LNCAP (cell line): ENCODE data around the gene P2RY6.

Source experiments
- TF ChIP-seq, protein P1 (sequence below): fragments of 450-650 bp; IDR thresholded peaks from 2 replicates; pipeline ENCODE4 v1.5.1; 2017; ENCODE audit warnings: mild to moderate bottlenecking

Gene P2RY6

DNA sequence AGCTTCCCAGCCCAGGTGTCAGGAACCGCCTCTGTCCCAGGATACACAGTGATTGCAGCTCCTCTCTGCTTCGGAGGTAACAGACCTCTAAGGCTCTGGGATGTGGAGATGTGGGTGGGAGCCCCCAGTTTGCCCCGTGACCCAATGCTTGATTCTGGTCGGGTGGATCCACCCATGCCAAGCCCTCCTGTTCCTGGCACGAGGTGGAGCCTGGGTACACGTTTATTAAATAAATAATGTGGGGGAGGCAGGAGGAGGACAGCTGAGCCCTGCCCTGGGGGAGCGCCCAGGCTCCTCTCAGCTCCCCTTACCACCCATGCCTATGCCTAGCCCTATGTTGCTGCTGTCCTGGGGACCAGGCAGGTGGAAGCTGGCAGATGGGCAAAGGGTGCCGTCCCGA lies 52.0 kb downstream of the P2RY6 start:
- TF ChIP-seq, protein P1, sequence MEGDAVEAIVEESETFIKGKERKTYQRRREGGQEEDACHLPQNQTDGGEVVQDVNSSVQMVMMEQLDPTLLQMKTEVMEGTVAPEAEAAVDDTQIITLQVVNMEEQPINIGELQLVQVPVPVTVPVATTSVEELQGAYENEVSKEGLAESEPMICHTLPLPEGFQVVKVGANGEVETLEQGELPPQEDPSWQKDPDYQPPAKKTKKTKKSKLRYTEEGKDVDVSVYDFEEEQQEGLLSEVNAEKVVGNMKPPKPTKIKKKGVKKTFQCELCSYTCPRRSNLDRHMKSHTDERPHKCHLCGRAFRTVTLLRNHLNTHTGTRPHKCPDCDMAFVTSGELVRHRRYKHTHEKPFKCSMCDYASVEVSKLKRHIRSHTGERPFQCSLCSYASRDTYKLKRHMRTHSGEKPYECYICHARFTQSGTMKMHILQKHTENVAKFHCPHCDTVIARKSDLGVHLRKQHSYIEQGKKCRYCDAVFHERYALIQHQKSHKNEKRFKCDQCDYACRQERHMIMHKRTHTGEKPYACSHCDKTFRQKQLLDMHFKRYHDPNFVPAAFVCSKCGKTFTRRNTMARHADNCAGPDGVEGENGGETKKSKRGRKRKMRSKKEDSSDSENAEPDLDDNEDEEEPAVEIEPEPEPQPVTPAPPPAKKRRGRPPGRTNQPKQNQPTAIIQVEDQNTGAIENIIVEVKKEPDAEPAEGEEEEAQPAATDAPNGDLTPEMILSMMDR: no peak

GRCh38 chr11:73324665-73325035 lies 52.5 kb downstream of the P2RY6 start:
- TF ChIP-seq, protein P1: no peak

- TF ChIP-seq, protein P1: no peak
These were observed 53.2 kb downstream of the P2RY6 start for GRCh38 chr11:73325036-73325981.

GRCh38 chr11:73326929-73327811 lies 55.0 kb downstream of the P2RY6 start:
- TF ChIP-seq, protein P1: no peak

DNA sequence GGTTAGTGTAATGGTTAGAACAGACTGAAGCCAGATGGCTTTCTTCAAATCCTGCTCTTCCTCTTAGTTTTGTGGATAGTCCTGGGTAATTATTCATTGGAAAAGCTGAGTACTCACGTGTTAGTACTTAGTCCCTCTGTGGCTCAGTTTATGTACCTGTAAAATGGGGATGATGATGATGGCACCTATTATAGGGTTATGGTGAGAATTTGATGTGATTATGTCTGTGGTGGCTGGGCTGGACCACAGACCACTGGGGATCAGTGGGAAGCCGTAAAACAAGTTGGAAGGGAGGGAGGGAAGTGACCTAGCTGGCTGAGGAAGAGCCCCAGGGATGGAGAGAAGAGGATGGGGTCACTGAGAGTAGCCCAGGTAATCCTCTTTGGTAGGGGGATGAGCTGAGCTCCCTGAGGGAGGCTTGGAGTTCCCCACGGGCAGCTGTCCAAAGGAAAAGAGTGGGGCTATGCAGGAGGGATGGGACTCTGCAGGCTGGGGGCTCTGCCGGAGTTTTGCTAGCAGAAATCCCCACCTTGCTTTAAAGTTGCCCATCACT lies 55.8 kb downstream of the P2RY6 start:
- TF ChIP-seq, protein P1: no peak

DNA sequence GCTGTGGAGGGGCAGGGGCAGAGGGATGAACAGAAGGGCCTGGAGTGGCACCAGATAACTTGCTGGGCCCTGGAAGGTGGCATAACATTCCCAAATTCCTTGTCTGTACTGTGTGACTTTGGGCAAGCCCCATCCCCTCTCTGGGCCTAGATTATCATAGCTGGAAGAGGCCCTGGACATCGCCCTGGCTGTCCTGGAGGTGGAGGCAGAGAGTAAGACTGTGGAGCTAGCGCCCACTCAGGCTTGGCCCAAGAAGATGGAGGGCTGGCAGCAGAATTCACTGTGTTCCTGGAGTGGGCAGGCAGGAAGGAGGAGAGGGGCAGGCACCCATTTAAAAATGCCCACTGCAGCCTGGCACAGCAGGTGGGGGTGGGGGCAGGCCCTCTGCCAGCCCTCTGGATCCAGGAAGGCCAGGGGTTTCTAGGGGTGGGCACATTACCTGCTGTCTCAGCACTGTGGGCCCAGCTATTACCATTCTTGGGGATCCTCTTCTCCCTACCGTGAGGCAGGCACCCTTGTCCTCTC lies 58.5 kb downstream of the P2RY6 start:
- TF ChIP-seq, protein P1: peak; percentile 19; the same call in 1 of the 2 replicates
